Left renal pelvis (tissue), 4 donors: Measurements from ENCODE around the gene TMOD4. TPM values are rescaled to one million over a fixed set of nuclear protein-coding genes. Genes with fewer than 3 reads are reported as not detected.

Source experiments
- DNase-seq, 4 donors: peaks; one replicate each; pipeline ENCODE4 v3.0.0-alpha.2; 2013; ENCODE audit warnings: low read depth in 4 of 4, low spot score in 3 of 4
- polyA plus RNA-seq, 4 donors: library from polyadenylated mRNA; unstranded; fragments of 120-200 nt; gene quantifications; one replicate each; pipeline ENCODE4 v1.2.1, GENCODE V29; 2013; ENCODE audit not compliant: insufficient read length in 4 of 4

TMOD4 gene
- polyA plus RNA-seq, 4 donors = 0.46 to 2.3 (median 1.7) TPM

DNA sequence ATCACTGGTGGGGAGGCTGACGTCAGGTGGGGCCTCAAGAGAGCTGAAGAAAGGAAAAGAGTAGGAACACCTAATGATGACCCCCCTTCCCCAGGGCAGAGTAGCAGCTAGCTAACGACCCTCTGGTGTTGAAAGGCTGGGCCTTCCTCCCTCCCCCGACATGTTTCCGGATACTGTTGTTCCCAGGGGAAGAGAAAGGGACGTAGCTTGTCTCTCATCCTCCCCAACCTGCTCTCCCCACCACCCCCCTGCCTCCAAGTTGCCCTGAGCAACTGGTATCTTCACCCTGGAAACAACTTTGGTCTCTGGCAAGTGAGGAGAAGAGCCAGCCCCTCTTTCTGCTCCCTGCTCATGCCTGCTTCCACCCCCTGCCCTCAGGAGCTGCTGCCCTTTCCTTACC, 31.8 kb downstream of the TMOD4 start:
- DNase-seq = no peak

DNA sequence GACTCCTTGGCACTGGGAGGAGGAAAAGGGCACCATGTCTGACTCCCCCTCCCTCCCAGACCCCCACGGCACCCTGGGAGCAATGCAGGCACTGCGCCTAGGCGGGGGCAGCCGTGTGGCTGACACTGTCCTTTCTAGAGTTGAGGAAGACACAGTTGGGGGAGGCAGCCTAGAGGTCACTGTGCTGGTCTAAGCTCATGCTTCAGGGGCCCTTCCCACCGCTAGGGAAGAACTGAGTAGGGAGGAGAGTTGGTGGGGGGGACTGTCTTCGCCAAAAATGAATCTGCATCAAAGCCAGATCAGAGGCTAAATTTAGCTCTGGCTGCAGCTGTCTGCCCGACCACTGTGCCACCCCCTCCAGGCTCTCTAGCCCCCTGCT, 32.7 kb downstream of the TMOD4 start:
- DNase-seq = no peak

DNA sequence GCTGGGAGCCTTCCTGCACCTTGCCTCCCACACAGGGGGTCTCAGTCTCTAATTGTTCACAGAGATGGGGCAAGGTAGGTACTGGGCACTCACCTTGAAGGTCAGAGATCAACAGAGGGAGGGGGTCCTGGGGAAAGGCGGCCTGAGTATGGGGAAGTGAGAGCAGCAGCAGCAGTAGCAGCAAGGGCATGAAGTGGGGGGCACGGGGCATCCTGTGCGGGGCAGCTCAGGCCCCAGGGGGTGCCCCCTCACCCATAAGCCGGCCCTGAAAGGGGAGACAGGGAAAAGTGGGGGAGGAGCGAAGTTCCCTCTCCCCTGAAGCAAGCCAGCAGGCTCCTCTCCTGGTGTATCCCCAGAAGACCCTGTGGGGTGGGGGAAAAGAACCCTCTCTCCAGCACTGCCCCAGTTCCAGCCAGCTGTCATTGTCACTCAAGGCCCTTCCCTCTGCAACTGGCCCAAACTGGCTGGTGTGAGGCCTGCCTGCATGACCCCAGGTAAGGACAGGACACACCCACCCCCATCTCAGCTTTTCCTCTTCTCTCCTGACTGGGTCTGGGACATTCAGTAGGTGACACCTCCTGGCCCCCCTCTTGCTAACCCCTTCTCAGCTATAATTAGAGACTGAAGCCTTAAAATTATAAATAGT, 33.2 kb downstream of the TMOD4 start:
- no peak for DNase-seq

DNA sequence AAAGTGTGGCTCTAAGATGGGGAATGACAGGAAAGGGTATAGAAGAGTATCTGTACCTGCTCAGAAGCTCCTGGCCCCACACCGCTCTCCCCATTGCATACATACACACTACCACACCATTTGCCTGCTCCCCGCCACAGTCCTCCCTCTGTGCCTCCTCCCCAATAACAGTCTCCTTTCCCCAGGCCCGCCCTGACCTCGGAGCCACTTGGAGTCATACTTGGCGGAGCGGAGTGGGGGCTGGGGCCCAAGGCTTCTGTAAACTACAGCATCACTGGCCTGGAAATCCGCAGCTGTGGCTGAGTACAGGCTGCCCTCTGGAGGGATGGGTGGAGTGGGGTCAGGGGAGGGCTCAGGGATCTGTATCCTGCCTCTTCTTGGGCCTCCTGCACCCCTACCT, 38.0 kb downstream of the TMOD4 start:
- DNase-seq = no peak

DNA sequence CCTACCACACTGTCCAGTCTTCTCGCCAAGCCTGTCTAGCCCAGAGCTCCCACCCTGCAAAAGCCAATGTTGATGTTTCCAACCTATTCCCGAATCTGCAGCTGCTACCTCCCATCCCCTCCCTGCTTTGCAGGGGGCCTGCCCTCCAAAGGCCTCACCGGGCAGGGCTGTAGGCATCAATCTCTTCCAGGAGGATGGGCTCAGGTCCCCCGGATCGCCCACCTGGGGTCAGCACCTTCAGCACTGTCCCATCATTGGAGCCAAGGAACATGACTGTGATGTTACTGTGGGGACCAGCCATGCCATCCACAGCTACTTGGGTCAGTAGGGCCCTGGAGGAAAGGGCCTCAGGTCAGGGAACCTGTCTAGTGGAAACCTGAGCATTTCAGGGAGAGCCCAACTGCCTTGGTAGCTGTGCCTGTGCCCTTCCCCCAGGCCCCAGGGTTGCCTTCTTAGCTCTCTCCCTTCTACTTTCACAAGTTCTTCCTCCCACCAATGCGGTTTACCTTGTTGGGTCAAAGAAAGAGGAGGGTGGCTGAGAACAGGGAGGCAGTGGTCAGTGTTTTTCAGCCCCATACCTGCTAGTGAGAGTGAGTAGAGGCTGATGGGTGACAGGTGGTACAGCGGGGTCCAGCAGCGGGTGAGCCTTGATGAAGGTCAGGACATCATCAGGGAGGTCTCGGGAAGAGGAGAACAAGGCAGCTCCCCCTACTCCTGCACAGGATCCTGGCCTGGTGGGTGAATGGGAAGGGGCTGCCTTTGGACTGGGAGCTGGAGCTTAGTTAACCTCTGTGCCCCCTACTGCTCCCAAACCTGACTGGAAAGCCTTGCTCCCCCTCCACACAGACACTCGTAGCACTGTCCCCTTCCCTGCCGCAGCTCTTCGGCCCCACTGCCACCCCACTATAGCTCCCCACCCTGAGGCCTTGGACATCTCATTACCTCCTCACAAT, 40.1 kb downstream of the TMOD4 start:
- DNase-seq = no peak

DNA sequence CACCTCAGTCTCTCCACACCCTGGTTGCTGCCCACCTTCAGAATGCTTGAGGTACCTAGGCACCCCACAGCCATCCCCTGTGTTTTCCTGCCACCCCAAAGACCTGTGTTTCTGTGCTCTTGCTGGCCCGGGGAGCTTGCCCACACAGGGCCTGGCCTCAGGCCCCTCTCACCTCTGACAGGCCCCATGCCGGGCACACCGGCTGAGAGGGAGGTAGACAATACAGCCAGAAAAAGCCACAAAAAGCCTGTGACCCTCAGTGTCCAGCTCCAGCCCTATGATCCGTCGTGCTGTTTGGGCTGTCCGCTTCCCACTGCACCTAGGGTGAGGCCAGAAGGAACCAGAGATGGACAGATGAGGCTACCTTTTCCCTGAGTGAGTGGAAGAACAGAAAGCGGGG, 40.8 kb downstream of the TMOD4 start:
- no peak for DNase-seq

DNA sequence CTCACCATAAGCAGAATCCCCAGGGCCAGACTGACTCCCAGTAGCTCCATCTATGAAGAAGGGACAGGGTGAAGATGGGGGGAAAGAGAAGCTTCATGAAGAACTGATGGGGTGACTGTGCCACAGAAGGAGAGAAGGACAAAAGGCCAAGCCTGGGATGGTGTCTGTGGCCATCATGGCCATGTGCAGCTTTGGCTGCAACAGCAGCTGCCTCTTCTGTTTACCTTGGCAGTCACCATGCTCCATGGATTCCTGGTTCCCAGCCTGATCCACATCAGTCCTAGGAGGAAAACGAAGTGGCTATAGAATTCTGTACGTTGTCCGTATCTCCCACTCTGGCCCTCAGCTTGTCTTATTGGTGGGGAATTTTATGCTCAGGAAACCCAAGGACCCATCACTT, 41.4 kb downstream of the TMOD4 start:
- no peak for DNase-seq

DNA sequence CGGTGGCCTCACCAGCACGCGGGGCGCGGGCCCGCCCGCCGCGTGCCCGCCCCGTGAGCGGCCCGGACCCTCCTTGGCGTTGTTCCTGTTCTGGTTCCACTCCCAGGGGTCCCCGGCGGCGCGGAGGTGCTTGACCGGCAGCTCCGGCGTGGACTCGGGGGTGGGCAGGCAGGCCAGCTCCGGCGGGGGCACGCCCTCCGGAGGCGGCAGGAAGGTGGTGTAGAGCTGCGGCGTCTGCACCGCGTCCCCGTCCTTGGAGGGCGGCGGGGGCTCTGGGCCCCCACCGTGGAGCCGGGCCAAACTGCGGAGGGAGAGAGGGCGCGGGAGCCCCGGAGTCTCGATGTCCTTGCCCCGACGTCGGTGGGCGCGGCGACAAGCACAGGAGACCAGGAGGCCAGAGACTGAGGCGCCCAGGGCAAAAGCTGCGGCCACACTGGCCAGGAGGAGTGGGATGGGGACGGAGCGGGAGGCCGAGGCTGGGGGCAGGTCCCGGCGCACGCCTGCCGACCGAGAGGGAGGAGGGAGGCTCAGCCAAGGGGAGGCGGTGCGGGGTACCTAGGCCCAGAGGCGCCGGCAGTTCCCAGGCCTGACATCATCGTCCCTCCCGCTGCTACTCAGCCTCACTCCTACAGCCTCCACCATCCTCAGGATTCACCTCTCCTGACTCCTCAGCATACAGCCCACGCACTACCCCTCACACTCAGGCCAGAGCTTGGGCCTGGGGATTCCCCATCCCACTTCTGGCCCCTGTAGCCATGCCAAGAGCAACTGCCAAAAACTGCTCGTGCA, 42.6 kb downstream of the TMOD4 start:
- DNase-seq = no peak

DNA sequence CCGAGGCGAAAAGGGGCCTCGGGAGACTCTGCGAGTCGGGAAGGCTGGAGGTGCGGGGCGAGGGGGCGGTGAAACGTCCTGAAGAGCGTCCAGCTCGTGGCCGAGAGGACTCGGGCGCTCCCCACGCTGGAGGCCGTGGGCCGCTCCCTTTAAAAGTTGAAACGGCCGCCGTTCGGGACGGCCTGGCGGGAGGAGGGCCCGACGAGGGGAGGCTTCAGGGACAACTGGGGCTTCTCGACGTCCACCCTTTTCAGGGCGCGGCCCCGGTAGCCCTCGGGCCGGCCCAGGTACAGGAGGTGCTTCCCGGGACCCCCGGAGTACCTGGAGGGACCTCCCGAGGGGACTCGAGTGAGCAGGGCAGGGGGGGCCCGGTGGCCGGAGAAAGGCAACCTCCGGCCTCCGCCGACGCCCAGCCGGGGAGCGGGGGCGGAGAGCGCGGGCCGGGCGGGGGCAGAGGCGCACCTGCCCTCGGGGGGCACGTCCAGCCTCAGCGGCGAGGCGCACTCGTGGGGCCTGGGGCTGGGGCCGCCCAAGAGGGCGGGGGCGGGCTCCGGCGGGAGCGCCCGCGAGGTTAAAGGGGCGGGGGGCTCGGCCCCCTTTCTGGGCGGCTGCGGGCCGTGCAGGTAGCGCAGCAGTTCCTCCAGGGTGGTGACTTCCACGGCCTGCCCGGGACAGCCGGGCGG, 43.3 kb downstream of the TMOD4 start:
- DNase-seq = no peak

DNA sequence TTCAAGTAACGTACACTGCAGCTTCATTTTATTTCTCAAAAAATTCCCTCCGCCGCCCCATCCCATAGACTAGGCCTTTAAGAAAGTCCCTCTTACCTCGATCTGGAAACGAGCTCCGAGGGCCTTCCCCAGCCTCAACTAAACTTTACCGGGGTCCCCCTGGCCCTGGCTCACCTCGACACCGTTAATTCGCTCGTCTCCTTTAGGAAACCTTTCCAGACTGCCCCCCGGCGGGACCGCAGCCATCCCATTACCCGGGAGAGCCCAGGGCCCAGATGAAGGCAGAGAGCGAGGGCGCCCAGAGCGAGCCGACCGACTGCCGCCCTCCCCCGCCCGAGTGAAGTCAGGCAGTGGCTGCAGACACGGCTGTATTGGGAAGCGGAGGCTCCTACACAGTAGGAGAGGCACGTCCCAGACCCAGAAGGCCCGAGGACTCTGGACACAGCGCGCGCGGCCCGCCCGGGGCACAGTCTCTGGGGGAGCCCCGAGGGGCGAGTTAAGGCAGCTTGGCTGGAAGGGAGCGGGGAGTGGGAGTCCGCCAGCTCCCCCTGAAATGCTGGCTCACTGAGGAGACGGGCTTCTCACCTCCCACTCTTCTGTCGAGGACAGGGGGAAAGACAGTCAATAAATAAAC, 44.0 kb downstream of the TMOD4 start:
- peak in 2 of 4 donors; percentile 39 to 50 for DNase-seq

DNA sequence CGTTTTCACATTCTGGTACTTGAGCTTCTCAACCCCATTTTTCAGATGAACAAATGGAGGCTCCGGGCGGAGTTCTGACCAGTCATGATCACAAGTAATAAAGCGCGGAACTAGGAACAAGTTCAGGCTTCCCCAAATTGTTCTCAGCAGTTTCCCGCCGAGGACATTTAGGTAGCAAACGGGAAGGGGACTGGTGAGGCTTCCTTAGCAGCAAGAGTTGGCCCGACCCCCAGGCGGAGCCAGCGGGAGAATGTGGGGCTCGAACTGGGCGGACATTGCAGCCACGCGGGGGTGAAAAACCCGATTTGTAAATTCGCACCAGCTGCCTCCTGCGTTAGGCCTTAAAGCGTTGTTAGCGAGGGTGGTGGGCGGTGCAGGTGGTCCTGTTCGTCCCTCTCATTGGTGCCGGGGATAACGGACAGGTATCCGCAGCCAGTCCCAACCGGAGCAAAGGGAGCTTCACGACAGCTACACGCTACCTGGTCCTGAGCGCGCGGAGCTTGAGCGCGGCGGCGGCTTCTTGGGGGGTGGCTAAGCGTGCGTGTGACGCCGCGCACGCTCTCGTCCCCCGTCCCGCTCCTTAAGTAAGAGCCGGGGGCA, 44.7 kb downstream of the TMOD4 start:
- DNase-seq = peak; percentile 80 to 89 (median 85)

DNA sequence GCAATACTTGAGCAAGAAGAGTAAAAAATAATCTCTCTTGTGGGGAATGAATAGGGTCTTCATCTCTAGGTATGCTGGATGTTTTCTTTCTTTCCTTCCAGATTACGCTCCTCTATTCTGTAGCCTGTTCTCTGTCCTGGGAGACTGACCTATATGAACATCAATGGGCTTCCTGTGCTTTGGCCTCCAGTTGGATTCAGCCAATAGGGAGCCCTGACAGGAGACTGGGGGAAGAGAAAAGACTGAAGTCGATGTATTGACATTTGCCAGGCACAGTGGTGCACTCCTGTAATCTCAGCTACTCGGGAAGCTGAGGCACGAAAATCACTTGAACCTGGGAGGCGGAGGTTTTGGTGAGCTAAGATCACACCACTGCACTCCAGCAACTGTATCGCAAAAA, 47.0 kb downstream of the TMOD4 start:
- DNase-seq = no peak

DNA sequence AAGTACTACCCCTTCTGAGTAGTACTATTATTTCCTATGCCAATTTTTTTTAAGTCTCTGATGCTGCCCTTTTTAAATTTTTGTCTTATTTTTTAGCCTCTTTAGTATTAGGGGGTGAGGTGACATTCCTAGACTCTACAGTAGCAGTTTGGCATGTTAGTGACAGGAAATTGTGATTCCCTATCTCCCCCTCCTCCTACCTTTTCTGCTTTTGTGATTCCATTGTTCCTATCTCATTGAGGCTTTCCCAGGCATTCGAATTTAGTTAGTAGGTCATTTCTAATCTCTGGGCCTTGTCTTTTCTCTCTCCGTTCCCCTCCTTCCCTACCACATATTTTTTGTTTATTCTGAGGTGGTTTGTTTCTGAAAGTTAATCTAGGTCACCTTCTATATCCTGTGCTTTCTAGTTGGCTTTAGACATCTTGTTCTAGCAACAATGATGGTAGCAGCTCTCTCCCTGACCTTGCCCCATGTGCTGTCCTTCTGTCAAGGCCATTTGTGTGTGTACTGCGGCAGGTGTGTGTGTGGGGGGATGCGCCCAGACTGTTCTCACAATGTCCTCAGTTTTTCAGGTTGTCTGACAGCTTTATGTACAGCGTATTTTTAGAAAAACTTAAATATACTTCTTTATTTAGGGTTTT, 50.9 kb downstream of the TMOD4 start:
- DNase-seq = no peak

Other genes with a start within 250 kb of the TMOD4 start
- gene SETDB1, start 249.6 kb downstream of the TMOD4 start, polyA plus RNA-seq = 10 to 100 TPM; 62.7 to 88.8 (median 81.9) TPM
- gene CERS2, start 201.1 kb downstream of the TMOD4 start, polyA plus RNA-seq = 100 to 1,000 TPM; 206 to 297 (median 284) TPM
- gene ANXA9, start 193.7 kb downstream of the TMOD4 start, polyA plus RNA-seq = 10 to 100 TPM; 10.7 to 21.5 (median 13.6) TPM
- gene MINDY1, start 169.1 kb downstream of the TMOD4 start, polyA plus RNA-seq = 10 to 100 TPM; 35.7 to 54.4 (median 39.1) TPM
- gene PRUNE1, start 167.5 kb downstream of the TMOD4 start, polyA plus RNA-seq = 10 to 100 TPM; 41.4 to 47.8 (median 46.1) TPM
- 1 to 10 TPM in 3 of 4 donors, under 1 TPM in 1; 0.72 to 5.6 (median 2.6) TPM for gene BNIPL, start 139.4 kb downstream of the TMOD4 start, polyA plus RNA-seq
- 10 to 100 TPM; 10.3 to 15.1 (median 11.4) TPM for gene C1orf56, start 128.2 kb downstream of the TMOD4 start, polyA plus RNA-seq
- 10 to 100 TPM; 56.4 to 83.9 (median 74.6) TPM for gene CDC42SE1, start 116.4 kb downstream of the TMOD4 start, polyA plus RNA-seq
- 10 to 100 TPM; 21.9 to 27.4 (median 24.8) TPM for gene MLLT11, start 115.6 kb downstream of the TMOD4 start, polyA plus RNA-seq
- gene GABPB2, start 105.2 kb downstream of the TMOD4 start, polyA plus RNA-seq = 10 to 100 TPM; 10.4 to 14.1 (median 11.8) TPM
- gene SEMA6C, start 29.4 kb downstream of the TMOD4 start, polyA plus RNA-seq = 10 to 100 TPM; 18.8 to 33.9 (median 29.7) TPM
- 1 to 10 TPM in 3 of 4 donors, under 1 TPM in 1; 0.96 to 2.9 (median 1.8) TPM for gene TNFAIP8L2, start 19.3 kb downstream of the TMOD4 start, polyA plus RNA-seq
- gene LYSMD1, start 10.1 kb downstream of the TMOD4 start, polyA plus RNA-seq = 10 to 100 TPM; 17.3 to 18.6 (median 17.7) TPM
- 10 to 100 TPM; 35.2 to 46.8 (median 39.9) TPM for gene SCNM1, start 9.8 kb downstream of the TMOD4 start, polyA plus RNA-seq
- gene VPS72, start 14.2 kb upstream of the TMOD4 start, polyA plus RNA-seq = 10 to 100 TPM; 55.5 to 76.1 (median 69.9) TPM
- 10 to 100 TPM; 57.6 to 70.2 (median 64.0) TPM for gene PIP5K1A, start 22.6 kb upstream of the TMOD4 start, polyA plus RNA-seq
- gene PSMD4, start 78.8 kb upstream of the TMOD4 start, polyA plus RNA-seq = 100 to 1,000 TPM; 107 to 174 (median 153) TPM
- gene ZNF687, start 106.3 kb upstream of the TMOD4 start, polyA plus RNA-seq = 10 to 100 TPM; 13.6 to 26.6 (median 21.5) TPM
- 10 to 100 TPM; 51.5 to 69.7 (median 65.4) TPM for gene PI4KB, start 151.4 kb upstream of the TMOD4 start, polyA plus RNA-seq
- 10 to 100 TPM; 34.6 to 46.9 (median 43.7) TPM for gene RFX5, start 171.3 kb upstream of the TMOD4 start, polyA plus RNA-seq
- gene SELENBP1, start 196.7 kb upstream of the TMOD4 start, polyA plus RNA-seq = 100 to 1,000 TPM in 1 of 4 donors, 10 to 100 TPM in 3; 44.2 to 104 (median 51.2) TPM
- 100 to 1,000 TPM; 192 to 253 (median 246) TPM for gene PSMB4, start 223.6 kb upstream of the TMOD4 start, polyA plus RNA-seq